Heart left ventricle (tissue), 16 donors: ENCODE measurements around the gene B3GAT1. TPM values are rescaled to one million over a fixed set of nuclear protein-coding genes. Genes with fewer than 3 reads are reported as not detected.

ENCODE experiments used
- ATAC-seq, 4 donors: fragments of 200-7000 bp; cut with Tn5 transposase; one replicate each; pipeline ENCODE4 v1.9.1; 2020 to 2022; ENCODE audit warnings: moderate library complexity in 4 of 4, mild to moderate bottlenecking in 3 of 4, moderate number of reproducible peaks in 1 of 4
- DNase-seq, 5 donors: peaks; one replicate each; pipeline ENCODE4 v3.0.0-alpha.2; 2020
- H3K27ac ChIP-seq, 12 donors: fragments of 200-600 bp; sonication (generic) in 4 of 12; one replicate each; pipeline versions ENCODE4 v1.5.0 to v1.8.0; 2016 to 2022; ENCODE audit warnings: mild to moderate bottlenecking in 2 of 12
- H3K27me3 ChIP-seq, 9 donors: fragments of 200-600 bp; sonication (generic) in 2 of 9; one replicate each; pipeline versions ENCODE4 v1.5.1 to v1.8.0; 2016 to 2022; ENCODE audit warnings: mild to moderate bottlenecking in 3 of 9
- H3K36me3 ChIP-seq, 9 donors: fragments of 200-600 bp; sonication (generic) in 2 of 9; one replicate each; pipeline versions ENCODE4 v1.5.0 to v1.8.0; 2018 to 2022; ENCODE audit warnings: mild to moderate bottlenecking in 2 of 9
- H3K4me1 ChIP-seq, 12 donors: fragments of 200-600 bp; sonication (generic) in 4 of 12; one replicate each; pipeline versions ENCODE4 v1.5.0 to v1.8.0; 2016 to 2022; ENCODE audit warnings: mild to moderate bottlenecking in 3 of 12
- H3K4me3 ChIP-seq, 12 donors: fragments of 200-600 bp; sonication (generic) in 4 of 12; one replicate each; pipeline versions ENCODE4 v1.5.0 to v1.8.0; 2017 to 2022; ENCODE audit warnings: mild to moderate bottlenecking in 9 of 12, moderate library complexity in 4 of 12
- H3K9me3 ChIP-seq, 12 donors: fragments of 200-600 bp; sonication (generic) in 4 of 12; one replicate each; pipeline versions ENCODE4 v1.5.0 to v1.8.0; 2016 to 2022; ENCODE audit warnings: mild to moderate bottlenecking in 1 of 12
- CTCF ChIP-seq, 12 donors: fragments of 200-600 bp; sonication (generic) in 4 of 12; IDR thresholded peaks; one replicate each; pipeline versions ENCODE4 v1.5.0 to v1.8.0; 2018 to 2022; ENCODE audit warnings: antibody characterized with exemption in 12 of 12, mild to moderate bottlenecking in 5 of 12
- POLR2A ChIP-seq, 2 donors: fragments of 450-650 bp; IDR thresholded peaks; one replicate each; pipeline ENCODE4 v1.6.1; 2017; ENCODE audit warnings: antibody characterized with exemption in 2 of 2, mild to moderate bottlenecking in 2 of 2, moderate library complexity in 2 of 2
- WGBS, 4 donors: extraction: QIAGEN DNeasy Blood & Tissue Kit in 2 of 4; methylation state at CpG; one replicate each; pipeline versions ENCODE4 v1.1.5 to v1.1.7; 2013 to 2018; 5-methylcytosine and 5-hydroxymethylcytosine counted together
- intact Hi-C, 10 donors: fragments of 100-400 bp; cut with DNase I; formaldehyde crosslinking; loops; one replicate each; pipeline versions ENCODE4 v1.11.1 to v1.14.2; 2022
- polyA plus RNA-seq, 2 donors: library from polyadenylated mRNA; stranded (reverse); fragments of 200-250 nt; gene quantifications; one replicate each; pipeline ENCODE4 v1.2.3, GENCODE V29; 2013
- total RNA-seq, 9 donors: library from RNA; depleted of rRNA in 2 of 9; stranded (reverse); fragments of >200 nt in 2 of 9; fragmentation: NEBNext Ultra II Directional in 3 of 9; extraction: Animal tissue kit (Norgen Biotek cat#: 25700) in 3 of 9; gene quantifications; one replicate each; pipeline versions ENCODE4 v1.1.0 to v1.2.4, GENCODE V29; 2016 to 2023
- donor health status: ischemic (EF 13 %, LVEDD 7.1; RV severe dilation, severe dysfunction).
- donor health status: healthy with polysubstance abuse.
- donor health status: DM: no; HTN: yes; CAD: no.
- donor health status: DM: no; HTN: no; CAD: no.
- donor health status: ischemic (EF 25% LVEDD 6.9; RV normal size, moderate dysfunction).
- donor health status: ischemic (EF 25% LVEDD 5.7; RV mildly dilated, moderate dysfunction).
- donor health status: healthy.
- donor health status: DM: yes; HTN: yes; CAD: no.
- donor health status: ischemic (EF 35%, LVEDD 5.7; RV mildly dilated, moderate dysfunction).
- donor health status: nonischemic (EF 11% LVEDD 7.7; RV severe dilation, severe dysfunction).
- donor health status: DM: yes; HTN: yes; CAD: no.
- donor health status: PGD.
- donor health status: ischemic (EF 29% LVEDD 5.4; RV normal size, mild dysfunction).
- donor health status: nonischemic (EF 23%, LVEDD 6.1; RV moderate dilation, normal function).

The B3GAT1 gene
- total and polyA plus RNA-seq, 11 donors = 0.04 to 0.64 (median 0.09) TPM; not detected in 4

GRCh38 chr11:134425816-134426536, 13.9 kb upstream of the B3GAT1 start:
- Histone ChIP-seq H3K4me3 (no peak overlapping the region), H3K4me1 (no peaks in the 10 kb centered on the region), H3K27me3 (peaks cover 0 to 37% (median 5%) of the 10 kb centered on the region in 9 donors), H3K27ac (no peak overlapping the region), H3K9me3 (no peaks in the 10 kb centered on the region), H3K36me3 (no peaks in the 10 kb centered on the region)
- no peak for ATAC-seq
- no peak for DNase-seq
- 73 to 75% (median 74%) methylated on average over 16 of the region's 16 CpGs for WGBS, 4 donors
- TF ChIP-seq CTCF (IDR thresholded peaks at IDR 0.05) = no peak
- no peak for TF ChIP-seq POLR2A (IDR thresholded peaks at IDR 0.05)
- intact Hi-C loops = no loop called here

- Histone ChIP-seq H3K27ac (no peak overlapping the region), H3K9me3 (no peaks in the 10 kb centered on the region), H3K27me3 (peaks cover 0 to 40% (median 5%) of the 10 kb centered on the region in 9 donors), H3K4me1 (no peaks in the 10 kb centered on the region), H3K36me3 (no peaks in the 10 kb centered on the region), H3K4me3 (no peak overlapping the region)
- WGBS, 4 donors = 64 to 67% (median 65%) methylated on average over 2 of the region's 2 CpGs
- no peak for DNase-seq
- TF ChIP-seq CTCF (IDR thresholded peaks at IDR 0.05) (no peak), POLR2A (IDR thresholded peaks at IDR 0.05) (no peak)
- intact Hi-C loops = no loop called here
- ATAC-seq = no peak
Measured at GRCh38 chr11:134425413-134425812, 13.4 kb upstream of the B3GAT1 start.

GRCh38 chr11:134423106-134423505, 11.1 kb upstream of the B3GAT1 start:
- Histone ChIP-seq H3K4me1 (no peaks in the 10 kb centered on the region), H3K36me3 (no peaks in the 10 kb centered on the region), H3K4me3 (no peak overlapping the region), H3K9me3 (no peaks in the 10 kb centered on the region), H3K27me3 (peaks cover 0 to 35% (median 4%) of the 10 kb centered on the region in 9 donors), H3K27ac (no peak overlapping the region)
- WGBS, 4 donors = 63 to 77% (median 69%) methylated on average over 10 of the region's 10 CpGs
- intact Hi-C loops = no loop called here
- no peak for TF ChIP-seq POLR2A (IDR thresholded peaks at IDR 0.05)
- no peak for TF ChIP-seq CTCF (IDR thresholded peaks at IDR 0.05)
- DNase-seq (no peak), ATAC-seq (no peak)

DNA sequence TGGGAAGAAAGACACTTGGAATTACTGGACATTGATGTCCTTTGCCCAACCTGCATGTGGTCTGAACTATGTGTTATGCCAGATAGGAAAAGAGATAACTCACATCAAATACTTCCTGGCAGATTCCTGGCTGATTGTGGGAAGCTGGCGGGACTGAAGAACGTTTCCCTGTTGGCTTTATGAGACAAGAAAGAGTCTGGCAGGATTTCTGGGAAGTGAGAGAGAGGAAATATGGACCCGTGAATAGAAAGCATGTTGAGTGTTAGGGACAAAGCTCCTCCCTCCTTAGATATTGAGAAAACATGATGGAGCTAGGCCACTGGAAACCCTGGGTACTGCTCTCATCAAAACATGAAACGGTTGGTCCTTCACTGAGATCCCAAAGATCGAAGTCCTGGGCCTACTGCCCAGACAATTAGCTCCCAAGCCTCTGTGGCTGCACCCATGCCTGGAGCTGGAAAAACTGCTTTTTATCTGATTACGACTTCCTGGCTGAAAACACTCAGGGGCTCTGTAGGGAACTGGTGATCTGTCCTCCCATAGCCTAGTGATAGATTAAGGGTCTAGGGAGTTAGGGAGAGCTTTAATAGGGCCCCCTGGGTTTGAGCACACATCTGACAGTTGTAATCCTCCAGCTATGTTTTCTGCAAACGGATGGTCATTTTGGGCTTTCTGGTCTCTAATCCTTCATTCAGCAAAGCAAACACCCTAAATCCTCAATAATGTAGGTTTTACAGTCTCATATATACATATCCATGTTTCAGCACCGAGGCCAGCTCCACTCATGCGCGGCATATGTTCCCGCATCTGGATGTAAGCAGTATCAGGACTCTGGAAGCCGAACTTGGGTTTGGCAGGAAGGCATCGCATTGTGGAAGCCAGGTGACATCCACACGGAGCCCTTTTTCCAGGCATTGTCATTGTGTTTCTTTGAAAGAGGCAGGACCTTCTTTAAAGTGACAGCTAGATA, 6.1 kb upstream of the B3GAT1 start:
- peaks cover 0 to 76% (median 24%) of the 10 kb centered on the region in 9 donors for H3K27me3 ChIP-seq
- DNase-seq = no peak
- H3K4me3 ChIP-seq = no peak overlapping the region
- ATAC-seq = no peak
- peaks cover 0 to 8% (median 0%) of the 10 kb centered on the region in 12 donors for H3K4me1 ChIP-seq
- no peaks in the 10 kb centered on the region for H3K36me3 ChIP-seq
- intact Hi-C loops = no loop called here
- WGBS, 4 donors = 42 to 48% (median 46%) methylated on average over 14 of the region's 14 CpGs
- no peak overlapping the region for H3K27ac ChIP-seq
- TF ChIP-seq CTCF (IDR thresholded peaks at IDR 0.05) (no peak), POLR2A (IDR thresholded peaks at IDR 0.05) (no peak)
- no peaks in the 10 kb centered on the region for H3K9me3 ChIP-seq
